Effector memory CD8-positive, alpha-beta T cell (primary cell): Measurements from ENCODE around the gene SNRNP200.

Experiments
- ATAC-seq: fragments of 150-1000 bp; cut with Tn5 transposase; replicated peaks from 2 replicates; pipeline ENCODE4 v1.10.0; 2021; ENCODE audit warnings: mild to moderate bottlenecking, moderate library complexity
- DNase-seq, 3 experiments: peaks; one replicate each; pipeline ENCODE4 v3.0.0; 2021
- H3K27ac Mint-ChIP-seq, 2 donors: one replicate each; pipeline ENCODE4 v1.8.0; 2022; ENCODE audit warnings: mild to moderate bottlenecking in 2 of 2, mixed read lengths in 2 of 2, moderate library complexity in 2 of 2
- H3K27me3 Mint-ChIP-seq, 2 donors: one replicate each; pipeline ENCODE4 v1.8.0; 2022; ENCODE audit warnings: mixed read lengths in 2 of 2
- H3K36me3 Mint-ChIP-seq: one replicate; pipeline ENCODE4 v1.8.0; 2022; ENCODE audit warnings: mild to moderate bottlenecking, moderate library complexity, mixed read lengths; ENCODE audit not compliant: insufficient read depth
- H3K4me1 Mint-ChIP-seq, 2 donors: one replicate each; pipeline ENCODE4 v1.8.0; 2022; ENCODE audit warnings: low read depth in 2 of 2, mixed read lengths in 2 of 2
- H3K4me3 Mint-ChIP-seq, 2 donors: one replicate each; pipeline ENCODE4 v1.8.0; 2022; ENCODE audit warnings: mild to moderate bottlenecking in 2 of 2, mixed read lengths in 2 of 2, moderate library complexity in 2 of 2
- H3K9me3 Mint-ChIP-seq, 2 donors: one replicate each; pipeline ENCODE4 v1.8.0; 2022; ENCODE audit warnings: mixed read lengths in 2 of 2

The SNRNP200 gene

GRCh38 chr2:96336104-96336775, 30.9 kb upstream of the SNRNP200 start:
- Mint-ChIP-seq H3K27ac (peak overlapping the region; percentile 12 to 94), H3K4me1 (peaks cover 34 to 52% of the 10 kb centered on the region in 2 donors), H3K4me3 (peak overlapping the region; percentile 84), H3K9me3 (no peaks in the 10 kb centered on the region), H3K36me3 (no peaks in the 10 kb centered on the region), H3K27me3 (no peaks in the 10 kb centered on the region)
- no peak for ATAC-seq
- no peak for DNase-seq

- DNase-seq (no peak), ATAC-seq (no peak)
- Mint-ChIP-seq H3K36me3 (peaks cover 1% of the 10 kb centered on the region), H3K27ac (peak overlapping the region; percentile 91 to 94), H3K9me3 (no peaks in the 10 kb centered on the region), H3K27me3 (no peaks in the 10 kb centered on the region), H3K4me3 (peak overlapping the region; percentile 84), H3K4me1 (peaks cover 30 to 32% of the 10 kb centered on the region in 2 donors)
Observed at GRCh38 chr2:96333708-96334107, 28.4 kb upstream of the SNRNP200 start.

- H3K4me3 Mint-ChIP-seq: no peak overlapping the region
- H3K4me1 Mint-ChIP-seq: peaks cover 38 to 42% of the 10 kb centered on the region in 2 donors
- H3K27me3 Mint-ChIP-seq: no peaks in the 10 kb centered on the region
- H3K9me3 Mint-ChIP-seq: no peaks in the 10 kb centered on the region
- DNase-seq: no peak
- peaks cover 14% of the 10 kb centered on the region for H3K36me3 Mint-ChIP-seq
- no peak for ATAC-seq
- no peak overlapping the region for H3K27ac Mint-ChIP-seq
Observed at GRCh38 chr2:96330407-96330806, 25.1 kb upstream of the SNRNP200 start.

GRCh38 chr2:96329874-96330273, 24.5 kb upstream of the SNRNP200 start:
- H3K36me3 Mint-ChIP-seq: peaks cover 14% of the 10 kb centered on the region
- H3K4me1 Mint-ChIP-seq: peaks cover 39% of the 10 kb centered on the region in 2 donors
- H3K27ac Mint-ChIP-seq: no peak overlapping the region
- H3K27me3 Mint-ChIP-seq: no peaks in the 10 kb centered on the region
- ATAC-seq (no peak), DNase-seq (no peak)
- no peak overlapping the region for H3K4me3 Mint-ChIP-seq
- H3K9me3 Mint-ChIP-seq: no peaks in the 10 kb centered on the region

- no peaks in the 10 kb centered on the region for H3K27me3 Mint-ChIP-seq
- no peaks in the 10 kb centered on the region for H3K9me3 Mint-ChIP-seq
- ATAC-seq: no peak
- H3K36me3 Mint-ChIP-seq: peaks cover 14% of the 10 kb centered on the region
- H3K27ac Mint-ChIP-seq: no peak overlapping the region
- H3K4me3 Mint-ChIP-seq: no peak overlapping the region
- no peak for DNase-seq
- H3K4me1 Mint-ChIP-seq: peaks cover 39% of the 10 kb centered on the region in 2 donors
Observed at GRCh38 chr2:96329456-96329855, 24.1 kb upstream of the SNRNP200 start.

GRCh38 chr2:96326990-96327820, 21.9 kb upstream of the SNRNP200 start:
- peak overlapping the region in 1 of 2 donors; percentile 78 for H3K4me3 Mint-ChIP-seq
- DNase-seq (no peak), ATAC-seq (no peak)
- peak overlapping the region in 1 of 2 donors; percentile 91 for H3K27ac Mint-ChIP-seq
- H3K27me3 Mint-ChIP-seq: no peaks in the 10 kb centered on the region
- H3K36me3 Mint-ChIP-seq: peaks cover 16% of the 10 kb centered on the region
- no peaks in the 10 kb centered on the region for H3K9me3 Mint-ChIP-seq
- H3K4me1 Mint-ChIP-seq: peaks cover 34% of the 10 kb centered on the region in 2 donors

GRCh38 chr2:96326564-96326963, 21.2 kb upstream of the SNRNP200 start:
- DNase-seq (no peak), ATAC-seq (no peak)
- Mint-ChIP-seq H3K4me1 (peaks cover 34 to 37% of the 10 kb centered on the region in 2 donors), H3K36me3 (peaks cover 18% of the 10 kb centered on the region), H3K4me3 (peak overlapping the region in 1 of 2 donors; percentile 78), H3K27me3 (no peaks in the 10 kb centered on the region), H3K27ac (peak overlapping the region in 1 of 2 donors; percentile 91), H3K9me3 (no peaks in the 10 kb centered on the region)

GRCh38 chr2:96325884-96326255, 20.5 kb upstream of the SNRNP200 start:
- Mint-ChIP-seq H3K9me3 (no peaks in the 10 kb centered on the region), H3K27ac (peak overlapping the region; percentile 91 to 95), H3K4me3 (peak overlapping the region; percentile 78 to 89), H3K4me1 (peaks cover 38 to 39% of the 10 kb centered on the region in 2 donors), H3K27me3 (no peaks in the 10 kb centered on the region), H3K36me3 (peaks cover 20% of the 10 kb centered on the region)
- ATAC-seq (peak; percentile 67), DNase-seq (peak; percentile 50 to 74 (median 53))

GRCh38 chr2:96325041-96325883, 19.9 kb upstream of the SNRNP200 start, which contains the start of gene ITPRIPL1:
Gene ITPRIPL1, plus strand, starts transcription at chr2:96325317. Its CDS starts 523 bp downstream, at chr2:96325840.
- Mint-ChIP-seq H3K27ac (peak within 1 kb of the TSS; percentile 91 to 95), H3K9me3 (no peaks in the 10 kb centered on the region), H3K27me3 (no peaks in the 10 kb centered on the region), H3K4me3 (peak within 1 kb of the TSS; percentile 78 to 89), H3K36me3 (peaks cover 20% of the 10 kb centered on the region), H3K4me1 (peaks cover 43 to 45% of the 10 kb centered on the region in 2 donors)
- peak; percentile 3 for ATAC-seq
- no peak for DNase-seq

- Mint-ChIP-seq H3K9me3 (no peaks in the 10 kb centered on the region), H3K36me3 (peaks cover 20% of the 10 kb centered on the region), H3K27me3 (no peaks in the 10 kb centered on the region), H3K4me3 (peak overlapping the region; percentile 78 to 89), H3K4me1 (peaks cover 47 to 49% of the 10 kb centered on the region in 2 donors), H3K27ac (peak overlapping the region; percentile 91 to 95)
- DNase-seq (peak in 1 of 3 experiments; percentile 13), ATAC-seq (peak; percentile 2)
Observed at GRCh38 chr2:96324721-96325040, 19.3 kb upstream of the SNRNP200 start.

- H3K27ac Mint-ChIP-seq: peak overlapping the region in 1 of 2 donors; percentile 91
- H3K9me3 Mint-ChIP-seq: no peaks in the 10 kb centered on the region
- peaks cover 52 to 55% of the 10 kb centered on the region in 2 donors for H3K4me1 Mint-ChIP-seq
- ATAC-seq (no peak), DNase-seq (no peak)
- H3K27me3 Mint-ChIP-seq: no peaks in the 10 kb centered on the region
- H3K4me3 Mint-ChIP-seq: peak overlapping the region; percentile 78 to 89
- peaks cover 20% of the 10 kb centered on the region for H3K36me3 Mint-ChIP-seq
Observed at GRCh38 chr2:96323849-96324248, 18.5 kb upstream of the SNRNP200 start.

- ATAC-seq (peak; percentile 11), DNase-seq (peak in 1 of 3 experiments; percentile 8)
- no peaks in the 10 kb centered on the region for H3K27me3 Mint-ChIP-seq
- H3K4me3 Mint-ChIP-seq: peak overlapping the region; percentile 87 to 96
- peak overlapping the region; percentile 91 to 94 for H3K27ac Mint-ChIP-seq
- H3K36me3 Mint-ChIP-seq: peaks cover 10% of the 10 kb centered on the region
- H3K4me1 Mint-ChIP-seq: peaks cover 45 to 64% of the 10 kb centered on the region in 2 donors
- H3K9me3 Mint-ChIP-seq: no peaks in the 10 kb centered on the region
Observed at GRCh38 chr2:96320728-96321622, 15.6 kb upstream of the SNRNP200 start.
